Natural killer cell treated with Interleukin-12 subunit alpha and Interleukin-12 subunit beta and Interleukin-15 and Interleukin-18, amount 100 ng/mL, for 72 hours (primary cell): ENCODE results near the gene MOSPD3. TPM values are rescaled to one million over a fixed set of nuclear protein-coding genes. Genes with fewer than 3 reads are reported as not detected.
"Not testable (repeated sequence)": the region's sequence is repeated elsewhere in the genome, so short reads cannot be mapped to it uniquely, and the experiment has no call there.

Source experiments
- ATAC-seq, 2 donors: fragments of 150-1000 bp; cut with Tn5 transposase in 1 of 2; sonication (Bioruptor Pico), chemical (Tn5 transposase) in 1 of 2; 2 replicates each; pipeline ENCODE4 v1.10.0; 2021
- DNase-seq: peaks from one replicate; pipeline ENCODE4 v3.0.0; 2022; ENCODE audit warnings: low spot score
- H3K27ac Mint-ChIP-seq, 2 donors: 1 replicate in 1 of 2; 2 replicates in 1 of 2; pipeline ENCODE4 v1.8.0; 2022; ENCODE audit warnings: mixed read lengths in 2 of 2, mild to moderate bottlenecking in 1 of 2, moderate library complexity in 1 of 2
- H3K27me3 Mint-ChIP-seq, 2 donors: 1 replicate in 1 of 2; 2 replicates in 1 of 2; pipeline ENCODE4 v1.8.0; 2022; ENCODE audit warnings: mixed read lengths in 2 of 2
- H3K36me3 Mint-ChIP-seq: one replicate; pipeline ENCODE4 v1.8.0; 2022; ENCODE audit warnings: mixed read lengths
- H3K4me1 Mint-ChIP-seq, 2 donors: 1 replicate in 1 of 2; 2 replicates in 1 of 2; pipeline ENCODE4 v1.8.0; 2022; ENCODE audit warnings: low read depth in 2 of 2, mixed read lengths in 2 of 2, mild to moderate bottlenecking in 1 of 2
- H3K4me3 Mint-ChIP-seq: one replicate; pipeline ENCODE4 v1.8.0; 2022; ENCODE audit warnings: mixed read lengths
- H3K9me3 Mint-ChIP-seq: 2 replicates; pipeline ENCODE4 v1.8.0; 2022; ENCODE audit warnings: mixed read lengths
- total RNA-seq, 2 donors: library from RNA; stranded (reverse); gene quantifications; one replicate each; pipeline ENCODE4 v1.2.3, GENCODE V29; 2022

The MOSPD3 gene
- 10 to 100 TPM; 17.6 to 19.2 TPM for total RNA-seq

GRCh38 chr7:100611983-100612729 lies at the start of gene MOSPD3:
Gene MOSPD3 (plus strand): TSS chr7:100612540. CDS start chr7:100612792, 252 bp downstream.
- Mint-ChIP-seq H3K4me1 (peaks cover 8 to 15% of the 10 kb centered on the region in 2 donors), H3K27me3 (no peaks in the 10 kb centered on the region), H3K27ac (peak within 1 kb of the TSS; percentile 84 to 98), H3K4me3 (peak within 1 kb of the TSS; percentile 92), H3K9me3 (no peaks in the 10 kb centered on the region), H3K36me3 (no peaks in the 10 kb centered on the region)
- peak; percentile 97 for ATAC-seq
- peak; percentile 99 for DNase-seq

GRCh38 chr7:100563100-100563564 lies 49.2 kb upstream of the MOSPD3 start:
- Mint-ChIP-seq H3K9me3 (no peaks in the 10 kb centered on the region), H3K36me3 (no peaks in the 10 kb centered on the region), H3K27ac (no peak overlapping the region), H3K27me3 (no peaks in the 10 kb centered on the region), H3K4me3 (no peak overlapping the region), H3K4me1 (peaks cover 5 to 8% of the 10 kb centered on the region in 2 donors)
- DNase-seq (no peak), ATAC-seq (no peak)

DNA sequence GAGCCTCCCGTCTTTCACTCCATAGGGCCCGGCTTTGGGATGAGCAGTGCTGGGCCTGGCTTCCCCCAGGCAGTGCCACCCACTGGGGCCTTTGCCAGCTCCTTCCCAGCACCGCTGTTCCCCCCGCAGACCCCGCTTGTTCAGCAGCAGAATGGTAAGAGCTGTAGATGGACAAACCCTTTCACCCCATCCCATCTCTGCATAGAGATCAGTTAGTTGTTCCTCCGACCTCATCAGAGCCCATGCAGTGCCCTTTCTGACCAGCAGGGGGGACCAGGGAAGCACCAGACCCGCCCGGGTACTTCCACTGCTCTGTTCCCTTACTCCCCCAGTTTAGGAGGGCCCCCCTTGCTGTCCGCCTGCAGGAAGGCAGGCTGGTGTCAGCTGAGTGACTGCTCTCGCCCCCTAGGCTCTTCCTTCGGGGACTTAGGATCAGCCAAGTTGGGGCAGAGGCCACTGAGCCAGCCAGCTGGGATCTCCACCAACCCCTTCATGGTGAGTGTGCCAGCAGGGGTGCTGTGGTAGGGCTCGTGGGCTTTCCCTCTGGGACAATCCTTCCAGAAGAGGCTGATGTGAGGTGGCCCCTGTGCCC lies 48.4 kb upstream of the MOSPD3 start:
- H3K4me1 Mint-ChIP-seq: peaks cover 10 to 12% of the 10 kb centered on the region in 2 donors
- H3K4me3 Mint-ChIP-seq: no peak overlapping the region
- no peaks in the 10 kb centered on the region for H3K27me3 Mint-ChIP-seq
- H3K9me3 Mint-ChIP-seq: no peaks in the 10 kb centered on the region
- ATAC-seq: peak; percentile 65 to 77
- DNase-seq: peak; percentile 84
- H3K27ac Mint-ChIP-seq: peak overlapping the region in 1 of 2 donors; percentile 70
- H3K36me3 Mint-ChIP-seq: no peaks in the 10 kb centered on the region

DNA sequence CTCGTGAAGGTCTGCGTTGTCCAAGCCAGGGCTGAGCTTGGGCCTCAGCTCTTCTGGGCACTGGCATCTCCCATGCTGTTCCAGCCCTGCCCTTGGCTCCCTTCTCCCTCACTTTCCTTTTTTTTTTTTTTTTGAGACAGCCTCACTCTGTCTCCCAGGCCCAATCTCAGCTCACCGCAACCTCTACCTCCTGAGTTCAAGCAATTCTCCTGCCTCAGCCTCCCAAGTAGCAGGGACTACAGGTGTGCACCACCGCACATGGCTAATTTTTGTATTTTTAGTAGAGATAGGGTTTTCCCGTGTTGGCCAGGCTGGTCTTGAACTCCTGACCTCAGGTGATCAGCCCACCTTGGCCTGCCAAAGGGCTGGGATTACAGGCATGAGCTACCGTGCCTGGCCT lies 47.9 kb upstream of the MOSPD3 start:
- not testable (repeated sequence) for H3K9me3 Mint-ChIP-seq, H3K27me3 Mint-ChIP-seq, ATAC-seq, DNase-seq, H3K4me3 Mint-ChIP-seq, H3K36me3 Mint-ChIP-seq
- Mint-ChIP-seq H3K27ac (peak overlapping the region in 1 of 2 donors; percentile 70), H3K4me1 (peaks cover 15 to 16% of the 10 kb centered on the region in 2 donors)

GRCh38 chr7:100565133-100565571 lies 47.2 kb upstream of the MOSPD3 start:
- H3K27ac Mint-ChIP-seq: no peak overlapping the region
- H3K4me3 Mint-ChIP-seq: no peak overlapping the region
- DNase-seq (no peak), ATAC-seq (no peak)
- H3K36me3 Mint-ChIP-seq: no peaks in the 10 kb centered on the region
- peaks cover 16 to 17% of the 10 kb centered on the region in 2 donors for H3K4me1 Mint-ChIP-seq
- H3K9me3 Mint-ChIP-seq: no peaks in the 10 kb centered on the region
- H3K27me3 Mint-ChIP-seq: no peaks in the 10 kb centered on the region

DNA sequence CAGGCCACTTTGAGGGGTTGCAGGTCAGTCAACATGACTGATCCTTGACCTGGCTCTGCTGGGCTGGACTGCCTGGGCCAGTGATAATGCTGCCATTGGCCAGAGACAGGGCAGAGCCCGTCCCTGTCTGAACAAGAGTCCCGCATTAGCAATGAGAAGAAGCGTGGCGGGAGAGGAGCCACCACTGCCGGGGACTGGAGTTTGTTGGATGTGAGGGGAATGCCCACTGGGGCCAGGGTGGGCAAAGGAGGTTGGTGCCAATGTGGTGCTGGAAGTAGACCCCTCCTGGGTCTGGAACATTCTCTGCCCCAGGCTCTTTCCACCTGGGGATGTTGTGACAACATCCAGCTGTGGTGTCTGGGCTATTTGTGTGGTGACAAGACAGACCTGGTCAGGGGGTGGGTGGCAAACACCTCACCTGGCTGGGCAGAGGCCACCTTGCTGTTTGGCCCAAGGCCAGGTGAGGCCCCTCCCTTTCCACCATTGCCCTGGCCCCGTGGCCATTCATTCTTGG lies 46.3 kb upstream of the MOSPD3 start:
- Mint-ChIP-seq H3K27ac (no peak overlapping the region), H3K9me3 (no peaks in the 10 kb centered on the region), H3K4me3 (no peak overlapping the region), H3K36me3 (no peaks in the 10 kb centered on the region), H3K4me1 (peaks cover 16 to 17% of the 10 kb centered on the region in 2 donors), H3K27me3 (no peaks in the 10 kb centered on the region)
- ATAC-seq (no peak), DNase-seq (peak; percentile 52)

GRCh38 chr7:100567031-100567730 lies 45.2 kb upstream of the MOSPD3 start:
- DNase-seq (peak; percentile 28), ATAC-seq (peak in 1 of 2 donors; percentile 3)
- H3K9me3 Mint-ChIP-seq: no peaks in the 10 kb centered on the region
- H3K36me3 Mint-ChIP-seq: no peaks in the 10 kb centered on the region
- H3K27ac Mint-ChIP-seq: no peak overlapping the region
- H3K4me3 Mint-ChIP-seq: no peak overlapping the region
- peaks cover 16 to 17% of the 10 kb centered on the region in 2 donors for H3K4me1 Mint-ChIP-seq
- no peaks in the 10 kb centered on the region for H3K27me3 Mint-ChIP-seq

- no peaks in the 10 kb centered on the region for H3K9me3 Mint-ChIP-seq
- no peak for ATAC-seq
- H3K36me3 Mint-ChIP-seq: no peaks in the 10 kb centered on the region
- H3K4me1 Mint-ChIP-seq: peaks cover 16 to 17% of the 10 kb centered on the region in 2 donors
- no peak overlapping the region for H3K27ac Mint-ChIP-seq
- DNase-seq: peak; percentile 50
- no peaks in the 10 kb centered on the region for H3K27me3 Mint-ChIP-seq
- no peak overlapping the region for H3K4me3 Mint-ChIP-seq
Observed at GRCh38 chr7:100567751-100568175, 44.6 kb upstream of the MOSPD3 start.

DNA sequence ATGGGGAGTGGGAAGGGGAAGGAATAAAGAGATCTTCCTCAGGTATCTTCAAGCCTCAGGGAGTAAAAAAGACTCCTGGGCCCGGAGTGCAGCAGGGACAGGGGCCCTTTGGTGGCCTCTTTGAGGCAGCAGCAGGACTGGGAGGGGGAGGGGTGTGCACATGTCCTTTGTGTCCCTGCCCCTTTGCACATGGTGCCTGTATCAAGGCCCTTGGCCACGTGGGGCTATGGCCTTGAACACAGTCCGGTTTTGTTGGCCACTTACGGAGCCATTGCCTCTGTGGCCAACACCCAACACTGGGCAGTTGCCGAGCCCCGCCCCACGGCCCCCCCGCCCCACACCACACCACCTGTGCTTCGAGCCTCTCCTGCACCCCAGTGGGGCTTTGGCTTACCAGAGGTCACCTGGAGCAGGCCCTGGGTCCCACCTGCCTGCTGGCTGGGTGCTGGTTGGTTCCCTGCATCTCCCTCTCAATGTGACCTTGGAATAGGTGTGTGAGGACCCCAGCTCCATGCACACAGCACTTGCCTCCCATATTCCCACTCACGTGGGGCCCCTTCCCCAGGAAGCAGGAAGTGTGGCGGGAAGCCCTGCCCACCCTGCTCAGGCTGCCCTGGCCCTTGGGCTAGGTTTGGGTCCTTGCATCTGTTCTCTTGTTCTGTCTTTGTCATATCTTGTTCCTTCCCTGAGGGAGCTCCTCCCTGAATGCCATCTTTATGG lies 44.0 kb upstream of the MOSPD3 start:
- H3K9me3 Mint-ChIP-seq: no peaks in the 10 kb centered on the region
- H3K27ac Mint-ChIP-seq: peak overlapping the region; percentile 36 to 56
- peaks cover 16 to 17% of the 10 kb centered on the region in 2 donors for H3K4me1 Mint-ChIP-seq
- no peak overlapping the region for H3K4me3 Mint-ChIP-seq
- DNase-seq (peak; percentile 53), ATAC-seq (no peak)
- no peaks in the 10 kb centered on the region for H3K36me3 Mint-ChIP-seq
- no peaks in the 10 kb centered on the region for H3K27me3 Mint-ChIP-seq

DNA sequence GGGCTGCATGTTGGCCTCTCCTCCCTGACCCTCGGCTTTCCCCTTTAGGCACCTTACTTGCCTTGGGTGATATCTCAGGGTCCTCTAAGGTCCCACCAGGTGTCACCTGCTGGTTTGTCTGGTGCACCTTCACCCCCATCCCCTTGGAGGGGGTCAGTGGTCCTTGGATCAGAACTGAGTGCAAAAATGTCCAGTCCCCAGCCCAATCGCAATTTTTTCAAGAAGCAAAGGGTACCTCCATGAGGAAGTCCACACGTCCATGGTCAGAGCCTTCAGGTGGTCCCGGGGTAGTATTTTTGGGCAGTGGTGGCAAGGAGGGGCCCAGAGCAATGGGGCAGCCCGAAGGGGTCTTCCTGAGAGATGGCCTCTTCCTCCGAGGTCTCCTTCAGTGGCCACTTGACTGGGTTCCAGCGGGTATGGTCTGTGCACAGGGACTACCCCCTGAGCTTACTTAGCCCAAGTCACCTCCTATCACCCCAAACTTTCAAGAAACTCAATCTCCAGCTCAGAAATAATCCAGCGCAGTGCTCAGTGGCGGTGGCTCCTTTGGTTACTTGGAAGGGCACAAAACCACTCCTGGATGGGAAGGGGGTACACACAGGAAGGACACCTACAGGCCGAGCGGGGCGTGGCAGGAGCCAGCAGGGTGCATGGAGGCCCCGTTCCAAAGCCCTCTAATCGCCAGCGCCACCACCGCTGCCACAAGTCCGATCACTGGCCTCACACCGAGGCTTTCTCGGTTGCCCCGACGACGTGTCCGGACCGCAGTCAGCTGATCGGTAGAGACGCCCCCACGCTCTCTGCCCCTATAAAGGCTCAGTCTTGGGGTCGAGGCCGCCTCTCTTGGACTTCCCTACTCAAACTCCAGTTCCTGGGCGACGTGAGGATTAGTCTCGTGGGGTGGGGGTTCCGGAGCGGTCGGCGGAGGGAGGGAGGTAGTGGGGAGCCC lies 43.2 kb upstream of the MOSPD3 start:
- Mint-ChIP-seq H3K4me3 (peak overlapping the region; percentile 22), H3K27ac (peak overlapping the region; percentile 36 to 56)
- DNase-seq: peak; percentile 71

DNA sequence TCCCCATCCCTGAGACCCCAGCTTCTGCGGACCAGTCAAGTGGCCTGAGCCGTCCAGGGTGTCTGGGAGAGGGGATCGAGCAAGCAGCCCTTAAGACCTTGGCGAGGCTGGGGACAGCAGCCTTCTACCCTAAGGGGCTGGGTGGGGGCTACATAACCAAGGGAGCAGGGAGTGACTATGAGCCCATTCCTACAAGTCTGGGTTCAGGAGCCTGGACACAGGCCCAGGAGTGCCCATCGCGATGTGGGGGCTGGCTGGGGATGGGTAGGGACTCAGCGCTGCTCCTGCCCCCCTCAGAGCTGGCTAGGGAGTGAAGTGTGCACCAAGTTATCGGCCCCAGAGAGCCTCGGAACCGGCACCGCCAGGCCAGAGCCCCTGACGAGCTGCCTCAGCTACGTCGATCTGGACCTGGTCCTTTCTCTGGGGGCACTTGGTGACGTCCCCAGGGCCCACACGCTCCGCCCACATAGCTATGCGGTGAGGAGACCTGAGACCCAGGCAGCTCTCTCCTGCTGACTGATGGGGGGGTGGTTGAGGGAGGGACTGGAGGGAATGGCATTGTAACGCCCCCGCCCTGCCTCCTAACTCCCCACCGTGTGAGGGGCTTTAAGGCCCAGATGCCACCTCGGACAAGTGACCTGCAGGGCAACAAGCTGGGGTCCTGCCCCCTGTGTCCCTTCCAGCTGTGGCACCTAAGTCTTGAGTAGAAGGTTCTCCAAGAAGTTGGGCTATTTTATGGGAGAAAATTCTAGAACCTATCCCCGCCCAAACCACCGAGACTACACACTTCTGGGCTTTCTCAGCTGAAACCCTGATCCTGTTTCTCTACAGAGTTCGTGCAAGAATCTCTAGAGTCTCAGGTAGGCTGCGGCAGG lies 41.1 kb upstream of the MOSPD3 start:
- DNase-seq (peak; percentile 59), ATAC-seq (no peak)
- no peak overlapping the region for H3K4me3 Mint-ChIP-seq
- no peak overlapping the region for H3K27ac Mint-ChIP-seq
- H3K4me1 Mint-ChIP-seq: peaks cover 11 to 12% of the 10 kb centered on the region in 2 donors
- no peaks in the 10 kb centered on the region for H3K9me3 Mint-ChIP-seq
- no peaks in the 10 kb centered on the region for H3K36me3 Mint-ChIP-seq
- H3K27me3 Mint-ChIP-seq: no peaks in the 10 kb centered on the region

More for the DNA sequence above, 43.2 kb upstream of the MOSPD3 start:
- H3K27me3 Mint-ChIP-seq: no peaks in the 10 kb centered on the region
- no peaks in the 10 kb centered on the region for H3K36me3 Mint-ChIP-seq
- no peaks in the 10 kb centered on the region for H3K9me3 Mint-ChIP-seq
- peaks cover 11 to 12% of the 10 kb centered on the region in 2 donors for H3K4me1 Mint-ChIP-seq
- ATAC-seq: peak; percentile 34 to 52

DNA sequence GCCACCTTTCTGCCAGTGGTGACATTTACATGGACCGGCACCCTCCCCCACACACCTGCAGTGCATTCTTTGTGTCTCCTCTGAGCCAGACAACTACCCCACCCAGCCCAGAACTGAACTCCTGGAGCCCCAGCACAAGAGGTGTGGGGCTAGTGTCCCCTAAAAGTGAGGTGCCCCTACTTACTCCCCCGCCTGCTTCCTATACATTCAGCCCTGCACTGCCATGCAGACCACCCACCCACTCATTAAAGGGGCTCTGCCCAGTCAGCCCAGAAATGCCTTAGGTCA lies 40.6 kb upstream of the MOSPD3 start:
- Mint-ChIP-seq H3K36me3 (no peaks in the 10 kb centered on the region), H3K27ac (no peak overlapping the region), H3K4me3 (no peak overlapping the region), H3K27me3 (no peaks in the 10 kb centered on the region), H3K9me3 (no peaks in the 10 kb centered on the region), H3K4me1 (peaks cover 11 to 12% of the 10 kb centered on the region in 2 donors)
- ATAC-seq: no peak
- DNase-seq: no peak
